ENCODE measurements around the gene SPR.

GRCh38 chr2:72919414-72920317 lies 32.5 kb downstream of the SPR start:
- no peak for TF ChIP-seq POLR2A (IDR thresholded peaks at IDR 0.05; ENCODE audit: low read depth)
- TF ChIP-seq EP300 (IDR thresholded peaks at IDR 0.05) = no peak
- TF ChIP-seq CTCF (IDR thresholded peaks at IDR 0.05) = no peak
- TF ChIP-seq POLR2AphosphoS5 (IDR thresholded peaks at IDR 0.05) = no peak

Data from esophagus muscularis mucosa (tissue), 4 donors.